HepG2 (cell line): ENCODE measurements around the gene MPI. TPM values are rescaled to one million over a fixed set of nuclear protein-coding genes. Genes with fewer than 3 reads are reported as not detected.

Source experiments
- ATM ChIP-seq: fragments of 450-650 bp; IDR thresholded peaks from 2 replicates; pipeline ENCODE4 v1.7.1; 2017; ENCODE audit warnings: mild to moderate bottlenecking, borderline replicate concordance
- CEBPG ChIP-seq: IDR thresholded peaks from 2 replicates; pipeline ENCODE4 v1.6.1; 2016
- DMTF1 ChIP-seq: sonication (generic); formaldehyde crosslinking; IDR thresholded peaks from 2 replicates; pipeline ENCODE4 v1.4.0; 2020; ENCODE audit warnings: mild to moderate bottlenecking, missing genetic modification reagents
- E2F5 ChIP-seq: sonication (generic); formaldehyde crosslinking; conservative IDR thresholded peaks from 2 replicates; pipeline ENCODE4 v1.4.0; 2020; ENCODE audit warnings: missing genetic modification reagents
- HNF1B ChIP-seq: sonication (generic); formaldehyde crosslinking; IDR thresholded peaks from 2 replicates; pipeline ENCODE4 v1.5.1; 2020; ENCODE audit warnings: mild to moderate bottlenecking, moderate library complexity, missing genetic modification reagents
- JARID2 ChIP-seq: sonication (generic); formaldehyde crosslinking; IDR thresholded peaks from 2 replicates; pipeline ENCODE4 v1.8.1; 2023; ENCODE audit warnings: missing genetic modification reagents, inconsistent platforms; ENCODE audit not compliant: insufficient replicate concordance
- MAFK ChIP-seq, 2 experiments: IDR thresholded peaks in 1 of 2; conservative IDR thresholded peaks in 1 of 2; 2 replicates each; pipeline ENCODE4 v1.6.1; 2011; ENCODE audit warnings: improper control_type of control experiment in 2 of 2, low read length in 2 of 2
- NKX3-1 ChIP-seq: sonication (generic); formaldehyde crosslinking; IDR thresholded peaks from 2 replicates; pipeline ENCODE4 v1.5.0; 2020; ENCODE audit warnings: missing genetic modification reagents
- POLR2G ChIP-seq: fragments of 200-400 bp; formaldehyde crosslinking; IDR thresholded peaks from 2 replicates; pipeline ENCODE4 v1.6.1; 2018; ENCODE audit warnings: mild to moderate bottlenecking, low read depth, low read length, moderate library complexity
- PRPF4 ChIP-seq: fragments of 200-400 bp; formaldehyde crosslinking; IDR thresholded peaks from 2 replicates; pipeline ENCODE4 v1.6.1; 2016; ENCODE audit warnings: low read length, low read depth; ENCODE audit not compliant: poor library complexity, severe bottlenecking
- SIN3A ChIP-seq: IDR thresholded peaks from 2 replicates; pipeline ENCODE4 v1.6.1; 2011; ENCODE audit warnings: low read depth, mild to moderate bottlenecking, control low read depth, low read length, borderline replicate concordance
- SMARCC2 ChIP-seq: fragments of 450-650 bp; IDR thresholded peaks from 2 replicates; pipeline ENCODE4 v1.6.1; 2017; ENCODE audit warnings: antibody characterized with exemption, mild to moderate bottlenecking
- SRSF1 ChIP-seq: fragments of 200-400 bp; formaldehyde crosslinking; optimal IDR thresholded peaks from 2 replicates; pipeline ENCODE3; 2017; ENCODE audit warnings: mild to moderate bottlenecking, low read depth, low read length, moderate library complexity
- TRAFD1 ChIP-seq: sonication (generic); formaldehyde crosslinking; IDR thresholded peaks from 2 replicates; pipeline ENCODE4 v1.5.1; 2020; ENCODE audit warnings: missing genetic modification reagents, mild to moderate bottlenecking, borderline replicate concordance
- ZFAT ChIP-seq: sonication (generic); formaldehyde crosslinking; conservative IDR thresholded peaks from 2 replicates; pipeline ENCODE4 v1.8.1; 2023; ENCODE audit warnings: missing genetic modification reagents, inconsistent platforms
- ZGPAT ChIP-seq: IDR thresholded peaks from 2 replicates; pipeline ENCODE4 v1.6.1; 2016; ENCODE audit warnings: mild to moderate bottlenecking
- ZMYM3 ChIP-seq: sonication (generic); formaldehyde crosslinking; IDR thresholded peaks from 2 replicates; pipeline ENCODE4 v1.5.1; 2020; ENCODE audit warnings: mild to moderate bottlenecking, missing genetic modification reagents
- ZNF251 ChIP-seq: sonication (generic); formaldehyde crosslinking; IDR thresholded peaks from 2 replicates; pipeline ENCODE4 v1.9.0; 2021; ENCODE audit warnings: mild to moderate bottlenecking, missing genetic modification reagents
- ZNF296 ChIP-seq: sonication (generic); formaldehyde crosslinking; conservative IDR thresholded peaks from 2 replicates; pipeline ENCODE4 v1.5.0; 2020; ENCODE audit warnings: mild to moderate bottlenecking, missing genetic modification reagents
- ZNF30 ChIP-seq: sonication (generic); formaldehyde crosslinking; IDR thresholded peaks from 2 replicates; pipeline ENCODE4 v1.5.0; 2020; ENCODE audit warnings: mild to moderate bottlenecking, missing genetic modification reagents
- ZNF784 ChIP-seq: sonication (generic); formaldehyde crosslinking; IDR thresholded peaks from 2 replicates; pipeline ENCODE4 v1.5.1; 2020; ENCODE audit warnings: missing genetic modification reagents, mild to moderate bottlenecking, borderline replicate concordance
- polyA plus RNA-seq, 8 experiments: library from polyadenylated mRNA; depleted of rRNA in 3 of 8; stranded (reverse) in 7 of 8; unstranded in 1 of 8; fragments of >200 nt; fragmentation: Illumina TruSeq in 4 of 8; extraction: Trizol in 4 of 8; gene quantifications; 2 replicates each; pipeline versions ENCODE4 v1.2.1 to v1.2.3, GENCODE V29; 2011 to 2016; ENCODE audit warnings: low read depth in 4 of 8, missing spikeins in 1 of 8, mixed read lengths in 1 of 8; ENCODE audit not compliant: insufficient read depth in 1 of 8
- total RNA-seq, 5 experiments: library from RNA; depleted of rRNA; stranded (reverse); fragments of >200 nt; fragmentation: Illumina TruSeq; extraction: Trizol; gene quantifications; 2 replicates each; pipeline ENCODE4 v1.2.3, GENCODE V29; 2016; ENCODE audit warnings: low read depth in 1 of 5

Gene MPI
- total and polyA plus RNA-seq, 2 of the 13 experiments (the other 11 are each of a cell fraction or from before 2014, with no cell fraction given), result 36.9 to 63.5 TPM

- TF ChIP-seq DMTF1 (CRISPR knock-in tag) (no peak), ZFAT (CRISPR knock-in tag) (no peak), E2F5 (CRISPR knock-in tag) (peak; percentile 13; the same call in 1 of the 2 replicates), ZMYM3 (no peak), SIN3A (peak; percentile 64; the same call in 1 of the 2 replicates), POLR2G (peak; percentile 95), SMARCC2 (no peak), ATM (no peak), ZNF296 (CRISPR knock-in tag) (no peak), MAFK (conservative IDR thresholded peaks at IDR 0.05 in 1 of 2, IDR thresholded peaks at IDR 0.05 in 1 of 2; ENCODE audit: low read length in 2 of 2) (no peak), PRPF4 (no peak), ZGPAT (CRISPR knock-in tag) (peak; percentile 77), JARID2 (CRISPR knock-in tag) (no peak), ZNF784 (CRISPR knock-in tag) (peak; percentile 71; the same call in 1 of the 2 replicates), ZNF30 (no peak), SRSF1 (peak; percentile 42), NKX3-1 (no peak), ZNF251 (CRISPR knock-in tag) (no peak), HNF1B (CRISPR knock-in tag) (no peak), TRAFD1 (CRISPR knock-in tag) (no peak), CEBPG (CRISPR knock-in tag) (peak; percentile 87)
These were observed 16.8 kb downstream of the MPI start, which contains the start of gene FAM219B (continued) for GRCh38 chr15:74906450-74907162.
